ENCODE measurements around the gene PLEKHO2.
A peak's percentile ranks its signal among the peaks of the same experiment; 100 is the strongest.

Gene PLEKHO2

DNA sequence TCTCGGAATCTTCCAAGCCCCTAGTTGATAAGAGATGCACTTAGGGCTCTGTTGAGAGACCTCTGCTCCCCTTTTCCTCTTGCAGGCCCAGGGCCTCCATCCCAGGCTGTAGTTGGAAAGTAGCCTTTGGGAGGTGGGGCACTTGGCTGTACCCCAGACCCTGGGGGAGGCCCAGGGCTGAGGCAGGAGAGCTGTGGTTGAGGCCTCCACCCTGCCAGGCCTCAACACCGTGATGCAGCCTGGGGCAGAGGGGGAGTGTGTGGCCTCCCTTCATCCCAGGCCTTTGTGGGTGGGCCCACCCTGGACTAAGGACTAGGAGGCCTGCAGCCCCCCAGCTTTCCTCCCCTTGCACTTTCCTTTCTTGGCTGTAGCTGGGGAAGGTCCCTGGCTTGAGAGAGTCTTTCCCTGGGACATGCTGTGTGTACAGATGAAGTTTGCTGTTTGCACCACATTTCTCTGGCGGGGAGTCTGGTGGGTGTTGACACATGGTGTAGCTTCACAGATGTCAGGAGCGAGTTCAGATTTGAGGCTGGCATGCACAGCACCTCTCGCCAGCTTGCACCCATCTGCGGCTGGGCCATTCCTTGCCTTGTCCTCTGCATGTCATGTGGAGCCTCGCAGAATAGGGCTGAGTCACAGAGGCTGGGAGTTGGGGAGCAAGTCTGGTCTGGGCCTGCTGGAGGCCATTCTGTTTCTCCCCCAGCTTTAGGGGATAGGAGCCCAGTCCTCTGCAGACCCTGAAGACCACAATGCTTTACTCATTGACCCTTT is 13.7 kb downstream of the PLEKHO2 start:
- no peak for DNase-seq (ENCODE audit: low read depth in 2 of 2)

GRCh38 chr15:64856429-64857145 is 14.9 kb downstream of the PLEKHO2 start:
- DNase-seq (ENCODE audit: low read depth in 2 of 2), result no peak

- no peak for DNase-seq (ENCODE audit: low read depth in 2 of 2)
These were observed 15.7 kb downstream of the PLEKHO2 start for GRCh38 chr15:64857421-64857820.

DNA sequence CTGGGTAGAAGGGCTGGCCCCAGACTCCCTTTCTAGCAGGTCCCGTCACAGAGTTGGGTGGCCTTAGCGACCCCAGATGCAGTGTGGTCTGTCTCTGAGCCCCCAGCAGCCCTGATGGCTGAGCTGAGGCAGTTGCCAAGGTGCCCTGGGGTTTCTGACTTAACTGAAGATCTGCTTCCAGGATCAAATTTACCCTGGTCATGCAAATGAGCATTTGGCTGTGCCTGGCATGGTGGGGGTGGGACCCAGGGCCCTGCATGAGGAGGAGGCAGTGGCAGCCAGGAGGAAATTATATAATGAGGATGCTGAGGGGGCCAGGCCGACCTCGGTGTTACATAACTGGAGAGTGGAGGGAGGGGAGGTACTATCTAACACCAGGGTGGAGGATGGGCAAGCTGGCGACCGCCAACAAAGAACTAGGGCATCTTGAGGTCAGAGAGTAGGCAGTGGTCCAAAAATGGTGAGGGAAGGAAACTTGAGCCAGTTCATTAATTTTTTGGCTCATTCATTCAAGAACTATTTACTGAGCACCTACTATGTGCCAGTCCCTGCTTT is 16.4 kb downstream of the PLEKHO2 start:
- no peak for DNase-seq (ENCODE audit: low read depth in 2 of 2)

DNA sequence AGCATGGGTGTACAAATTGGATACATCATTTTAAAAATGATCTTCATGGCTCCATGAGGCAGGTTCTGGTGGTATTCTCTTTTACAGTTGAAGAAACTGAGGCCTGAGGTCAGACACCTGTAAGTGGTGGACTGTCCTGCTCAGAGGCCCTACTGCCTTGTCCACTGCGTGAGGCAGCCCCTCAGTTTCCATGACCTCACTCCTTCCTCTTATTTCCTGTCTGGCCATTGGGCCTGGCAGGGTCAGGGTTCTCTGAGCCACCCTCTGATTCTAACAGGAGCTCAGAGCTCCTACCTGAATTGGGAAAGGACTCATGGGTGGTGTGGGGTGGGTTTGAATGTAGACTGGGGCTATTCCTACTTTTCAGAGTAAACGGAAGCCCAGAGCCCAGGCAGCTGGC is 17.5 kb downstream of the PLEKHO2 start:
- no peak for DNase-seq (ENCODE audit: low read depth in 2 of 2)

DNA sequence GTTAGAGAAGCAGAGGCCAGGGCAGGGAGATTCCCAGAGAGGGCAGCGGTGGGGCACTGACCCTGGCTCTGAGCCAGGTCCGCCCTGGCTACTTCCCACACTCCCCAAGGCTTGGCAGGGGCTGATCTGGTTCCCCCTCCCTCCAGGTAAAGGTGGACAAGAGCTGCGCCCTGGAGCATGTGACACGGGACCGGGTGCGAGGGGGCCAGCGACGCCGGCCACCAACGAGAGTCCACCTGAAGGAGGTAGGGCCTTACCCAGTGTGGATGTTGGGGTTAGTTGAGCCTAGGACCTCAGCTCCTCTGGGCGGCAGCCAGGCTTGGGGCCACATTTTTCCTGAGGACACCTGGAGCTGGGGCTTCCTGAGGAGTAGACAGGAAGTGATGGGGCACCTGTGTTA is 19.6 kb downstream of the PLEKHO2 start:
- DNase-seq (ENCODE audit: low read depth in 2 of 2), result no peak

DNA sequence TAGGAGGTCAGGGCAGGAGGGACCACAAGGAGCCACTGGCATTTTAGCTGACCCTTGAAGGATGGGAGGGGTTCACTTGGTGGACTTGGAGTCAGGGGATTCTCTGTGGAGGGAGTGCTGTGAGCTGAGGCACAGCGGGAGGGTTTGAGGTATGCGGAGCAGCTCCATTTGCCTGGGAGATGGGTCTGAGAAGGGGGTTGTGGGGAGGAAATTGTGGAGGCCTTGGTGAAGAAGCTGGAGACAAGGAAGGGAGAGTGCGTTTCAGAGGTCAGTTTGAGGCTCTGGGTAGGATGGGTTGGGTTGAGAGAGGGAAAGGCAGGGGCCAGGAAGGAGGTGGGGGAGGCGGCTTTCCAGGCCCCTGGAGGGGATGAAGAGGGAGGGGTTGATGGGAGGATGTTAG is 20.2 kb downstream of the PLEKHO2 start:
- DNase-seq (ENCODE audit: low read depth in 2 of 2), result no peak

DNA sequence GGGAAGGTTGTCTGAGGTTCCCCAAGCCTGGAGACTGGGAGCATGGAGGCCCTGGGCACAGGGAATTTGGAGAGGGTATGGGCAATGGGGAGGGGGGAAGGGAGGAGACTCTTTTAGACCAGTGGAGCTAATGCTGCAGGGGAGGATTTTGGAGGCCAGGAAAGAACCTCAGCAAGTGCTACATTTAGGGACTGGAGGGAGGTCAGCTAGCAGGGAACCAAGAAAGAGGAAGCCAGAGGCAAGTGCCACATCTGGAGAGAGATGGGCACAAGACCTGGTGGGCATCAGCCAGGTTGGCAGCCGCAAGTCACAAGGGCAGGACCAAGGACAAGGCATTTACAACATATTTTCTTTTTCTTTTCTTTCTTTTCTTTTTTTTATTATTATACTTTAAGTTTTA is 20.7 kb downstream of the PLEKHO2 start:
- no peak for DNase-seq (ENCODE audit: low read depth in 2 of 2)

GRCh38 chr15:64864068-64864467 is 22.4 kb downstream of the PLEKHO2 start:
- no peak for DNase-seq (ENCODE audit: low read depth in 2 of 2)

DNA sequence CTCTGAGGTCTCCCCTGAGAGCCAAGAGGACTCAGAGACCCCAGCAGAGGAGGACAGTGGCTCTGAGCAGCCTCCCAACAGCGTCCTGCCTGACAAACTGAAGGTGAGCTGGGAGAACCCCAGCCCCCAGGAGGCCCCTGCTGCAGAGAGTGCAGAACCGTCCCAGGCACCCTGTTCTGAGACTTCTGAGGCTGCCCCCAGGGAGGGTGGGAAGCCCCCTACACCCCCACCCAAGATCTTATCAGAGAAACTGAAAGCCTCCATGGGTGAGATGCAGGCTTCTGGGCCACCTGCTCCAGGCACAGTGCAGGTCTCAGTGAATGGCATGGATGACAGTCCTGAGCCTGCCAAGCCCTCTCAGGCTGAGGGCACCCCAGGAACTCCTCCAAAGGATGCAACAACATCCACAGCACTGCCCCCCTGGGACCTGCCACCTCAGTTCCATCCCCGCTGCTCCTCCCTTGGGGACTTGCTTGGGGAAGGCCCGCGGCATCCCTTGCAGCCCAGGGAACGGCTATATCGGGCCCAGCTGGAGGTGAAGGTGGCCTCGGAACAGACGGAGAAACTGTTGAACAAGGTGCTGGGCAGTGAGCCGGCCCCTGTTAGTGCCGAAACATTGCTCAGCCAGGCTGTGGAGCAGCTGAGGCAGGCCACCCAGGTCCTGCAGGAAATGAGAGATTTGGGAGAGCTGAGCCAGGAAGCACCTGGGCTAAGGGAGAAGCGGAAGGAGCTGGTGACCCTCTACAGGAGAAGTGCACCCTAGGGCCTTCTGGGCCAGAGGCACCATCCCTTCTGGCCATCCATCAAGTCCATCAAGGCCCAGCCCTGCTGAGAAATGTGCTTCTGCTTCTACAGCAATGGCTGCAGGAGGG is 23.6 kb downstream of the PLEKHO2 start:
- DNase-seq (ENCODE audit: low read depth in 2 of 2), result no peak

- no peak for DNase-seq (ENCODE audit: low read depth in 2 of 2)
These were observed 24.3 kb downstream of the PLEKHO2 start for GRCh38 chr15:64865998-64866520.

DNA sequence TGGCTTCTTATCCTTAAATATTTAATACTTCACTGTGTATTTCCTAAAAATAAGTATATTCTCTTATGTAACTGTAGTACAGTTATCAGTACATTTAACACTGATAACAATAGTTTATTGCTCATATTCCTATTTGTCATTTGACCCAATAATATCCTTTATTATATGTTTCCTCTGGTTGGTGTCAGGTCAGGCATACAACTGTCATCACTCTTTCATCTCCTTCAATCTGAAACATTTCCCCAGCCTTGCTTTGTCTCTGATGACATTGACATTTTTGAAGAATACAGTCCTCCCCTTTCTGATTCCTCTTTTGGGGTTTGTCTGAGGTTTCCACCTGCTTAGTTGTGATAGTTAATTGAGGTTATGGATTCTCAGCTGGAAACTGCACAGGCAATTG is 27.8 kb downstream of the PLEKHO2 start:
- no peak for DNase-seq (ENCODE audit: low read depth in 2 of 2)

DNA sequence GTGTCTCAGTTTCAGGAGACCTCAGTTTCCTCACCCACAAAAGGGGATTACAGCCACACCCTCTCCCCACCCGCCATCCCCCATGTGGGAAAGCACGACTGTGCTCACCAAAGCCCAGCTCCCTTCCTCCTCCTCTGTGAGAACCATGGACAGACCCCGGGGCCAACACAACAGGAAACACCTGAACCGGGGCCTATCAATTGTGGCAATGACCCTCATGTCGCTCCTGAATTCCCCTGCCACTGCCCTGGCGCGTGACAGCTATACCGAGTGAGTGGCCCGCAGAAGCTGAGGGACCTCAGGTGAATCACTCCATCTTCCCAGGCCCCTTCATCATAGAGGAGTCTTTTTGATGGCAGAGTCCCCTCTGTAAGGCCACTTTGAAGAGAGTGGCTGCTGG is 28.6 kb downstream of the PLEKHO2 start:
- DNase-seq (ENCODE audit: low read depth in 2 of 2), result no peak

DNA sequence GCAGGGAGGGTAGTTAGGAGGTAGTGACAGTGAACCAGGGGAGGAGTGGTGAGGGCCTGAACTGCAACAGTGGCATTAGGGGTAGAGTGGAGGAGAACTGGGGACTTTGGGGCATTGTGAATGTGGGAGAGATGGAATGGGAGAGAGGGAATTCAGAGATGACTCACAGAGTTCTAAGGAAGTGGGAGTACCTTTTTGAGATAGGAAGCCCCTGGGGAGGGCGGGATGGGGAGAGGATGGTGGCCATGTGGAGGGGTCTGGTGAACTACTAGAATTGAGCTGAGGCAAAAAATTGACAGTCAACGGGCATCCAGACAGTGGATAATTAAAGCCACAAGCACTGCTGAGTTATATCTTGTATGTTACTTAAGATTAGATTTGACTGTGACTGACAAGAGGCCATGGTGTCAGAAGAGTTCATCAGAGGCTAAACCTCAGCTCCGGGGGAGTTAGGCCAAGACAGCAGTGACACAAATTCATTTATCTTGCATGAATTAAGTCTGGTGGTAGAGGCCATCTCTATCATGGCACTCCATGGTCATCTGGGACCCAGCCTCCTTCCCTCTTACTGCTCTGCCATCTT is 34.0 kb downstream of the PLEKHO2 start:
- DNase-seq (ENCODE audit: low read depth in 2 of 2), result no peak

DNA sequence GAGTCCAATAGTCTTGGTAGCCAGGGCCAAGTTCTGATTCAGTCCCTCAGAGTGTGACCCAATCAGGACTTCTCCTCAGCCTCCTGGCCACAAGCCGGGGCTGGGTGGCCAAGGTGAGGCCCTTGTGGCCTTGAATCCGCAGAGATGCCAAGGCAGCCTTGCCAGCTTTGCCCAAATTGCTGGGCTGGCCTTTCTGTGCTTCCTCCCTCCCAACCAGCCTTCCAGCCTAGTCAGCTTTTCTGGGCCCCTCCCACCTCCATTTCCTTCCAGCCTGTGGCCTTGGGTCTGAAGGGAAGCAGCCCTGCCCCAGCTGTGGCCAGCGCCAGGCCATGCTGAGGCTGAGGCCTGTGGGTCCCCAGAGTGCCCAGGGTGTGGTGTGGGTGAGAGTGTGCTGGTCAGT is 35.7 kb downstream of the PLEKHO2 start:
- no peak for DNase-seq (ENCODE audit: low read depth in 2 of 2)

DNA sequence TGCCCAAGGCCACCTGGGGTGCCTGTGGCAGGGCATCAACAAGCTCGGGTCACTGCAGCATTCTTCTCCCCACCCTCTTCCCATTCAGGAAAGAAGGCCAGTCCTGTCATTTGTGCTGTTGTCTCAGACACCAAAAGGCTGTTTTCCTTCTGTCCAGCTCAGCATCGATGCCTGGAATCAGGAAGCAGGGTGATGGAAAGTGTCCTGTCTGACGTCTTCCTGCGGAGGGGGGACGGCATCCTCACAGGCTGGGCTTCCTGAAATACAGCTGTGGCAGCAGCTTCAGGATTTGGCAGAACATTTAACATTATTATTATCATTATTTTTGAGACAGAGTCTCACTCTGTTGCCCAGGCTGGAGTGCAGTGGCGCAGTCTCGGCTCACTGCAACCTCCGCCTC is 37.0 kb downstream of the PLEKHO2 start:
- DNase-seq (ENCODE audit: low read depth in 2 of 2), result no peak

- DNase-seq (ENCODE audit: low read depth in 2 of 2), result no peak
These were observed 41.4 kb downstream of the PLEKHO2 start for GRCh38 chr15:64883100-64883581.

DNA sequence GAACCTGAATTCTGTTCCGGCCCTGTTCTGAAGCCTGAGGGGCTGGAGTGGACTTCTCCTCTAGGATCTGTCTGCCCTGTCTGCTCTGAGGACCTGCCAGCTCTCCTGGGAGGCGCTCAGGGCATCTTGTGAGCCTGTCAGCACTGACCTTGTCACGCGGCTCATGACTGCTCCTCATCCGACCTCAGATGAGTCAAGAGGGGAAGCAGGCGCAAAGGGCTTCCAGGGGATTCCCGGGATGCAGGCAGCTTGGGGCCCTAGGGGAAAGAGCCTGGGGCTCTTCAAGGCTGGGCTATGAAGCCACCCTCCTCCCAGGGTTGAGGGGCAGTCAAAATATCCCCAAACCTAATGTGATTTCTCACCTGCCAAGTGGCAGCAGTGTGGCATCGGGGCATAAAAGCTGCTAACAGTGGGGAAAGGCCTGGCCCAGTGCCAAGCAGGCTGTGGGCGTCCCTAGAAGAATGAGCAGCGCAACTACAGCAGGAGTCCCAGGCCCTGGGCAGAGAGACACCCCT is 42.3 kb downstream of the PLEKHO2 start:
- DNase-seq (ENCODE audit: low read depth in 2 of 2), result peak; percentile 73 to 78

- DNase-seq (ENCODE audit: low read depth in 2 of 2), result no peak
These were observed 43.0 kb downstream of the PLEKHO2 start for GRCh38 chr15:64884679-64885078.

DNA sequence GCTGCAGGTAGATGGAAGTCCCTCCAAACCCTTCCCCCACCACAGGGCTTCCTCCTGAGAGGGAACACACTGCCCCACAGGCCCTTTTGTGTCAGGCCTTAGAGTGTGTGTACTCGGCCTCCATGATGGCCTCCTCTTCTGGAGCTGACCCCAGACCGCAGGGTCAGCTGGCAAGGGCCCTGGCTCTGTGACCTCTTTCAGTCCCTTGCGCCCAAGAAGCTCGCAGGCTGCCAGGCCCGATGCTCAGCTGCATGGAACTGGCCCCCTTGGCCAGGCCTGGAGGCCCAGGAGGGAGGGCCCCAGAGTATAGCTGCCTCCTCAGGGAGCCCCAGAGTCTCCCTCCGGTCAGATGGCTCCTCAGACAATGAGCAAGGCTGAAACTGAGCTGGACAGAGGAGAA is 46.6 kb downstream of the PLEKHO2 start:
- DNase-seq (ENCODE audit: low read depth in 2 of 2), result no peak

GRCh38 chr15:64891561-64891960 is 49.8 kb downstream of the PLEKHO2 start:
- DNase-seq (ENCODE audit: low read depth in 2 of 2), result no peak
